ENCODE data around the gene GATAD2A.

DNA sequence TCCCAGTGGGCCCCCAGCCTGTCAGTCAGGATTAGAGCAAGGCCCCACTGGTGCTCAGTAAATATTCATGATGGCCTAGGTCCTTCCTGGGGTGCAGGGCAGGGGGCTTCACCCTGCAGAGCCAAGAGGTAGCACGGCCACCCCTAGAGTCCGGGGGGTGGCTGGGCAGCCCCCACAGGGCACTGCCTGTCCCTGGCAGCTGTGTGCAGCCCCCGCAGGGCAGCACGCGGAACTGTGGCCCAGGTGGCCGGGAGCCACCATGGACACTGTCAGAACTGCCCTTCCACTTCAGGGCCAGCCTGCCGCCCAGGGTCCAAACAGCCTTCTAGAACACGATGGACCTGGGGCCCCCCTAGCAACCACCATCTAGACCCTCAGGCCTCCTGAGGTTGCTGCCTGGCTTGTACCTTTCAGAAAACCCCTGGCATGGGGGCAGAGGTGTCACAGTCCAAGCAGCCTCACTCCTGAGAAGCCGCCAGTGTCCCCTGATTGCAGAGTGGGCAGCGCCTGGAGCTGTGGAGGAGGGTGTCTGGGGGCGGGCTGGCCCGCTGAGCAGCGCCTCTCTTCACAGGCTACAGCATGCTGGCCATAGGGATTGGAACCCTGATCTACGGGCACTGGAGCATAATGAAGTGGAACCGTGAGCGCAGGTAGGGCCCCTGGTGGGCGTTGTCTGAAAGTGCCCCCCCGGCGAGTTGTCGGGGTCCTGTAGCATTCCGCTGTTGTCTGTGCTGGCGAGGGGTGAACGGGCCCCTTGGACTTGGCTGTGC is 120.3 kb downstream of the GATAD2A start:
- TF ChIP-seq, protein P1, sequence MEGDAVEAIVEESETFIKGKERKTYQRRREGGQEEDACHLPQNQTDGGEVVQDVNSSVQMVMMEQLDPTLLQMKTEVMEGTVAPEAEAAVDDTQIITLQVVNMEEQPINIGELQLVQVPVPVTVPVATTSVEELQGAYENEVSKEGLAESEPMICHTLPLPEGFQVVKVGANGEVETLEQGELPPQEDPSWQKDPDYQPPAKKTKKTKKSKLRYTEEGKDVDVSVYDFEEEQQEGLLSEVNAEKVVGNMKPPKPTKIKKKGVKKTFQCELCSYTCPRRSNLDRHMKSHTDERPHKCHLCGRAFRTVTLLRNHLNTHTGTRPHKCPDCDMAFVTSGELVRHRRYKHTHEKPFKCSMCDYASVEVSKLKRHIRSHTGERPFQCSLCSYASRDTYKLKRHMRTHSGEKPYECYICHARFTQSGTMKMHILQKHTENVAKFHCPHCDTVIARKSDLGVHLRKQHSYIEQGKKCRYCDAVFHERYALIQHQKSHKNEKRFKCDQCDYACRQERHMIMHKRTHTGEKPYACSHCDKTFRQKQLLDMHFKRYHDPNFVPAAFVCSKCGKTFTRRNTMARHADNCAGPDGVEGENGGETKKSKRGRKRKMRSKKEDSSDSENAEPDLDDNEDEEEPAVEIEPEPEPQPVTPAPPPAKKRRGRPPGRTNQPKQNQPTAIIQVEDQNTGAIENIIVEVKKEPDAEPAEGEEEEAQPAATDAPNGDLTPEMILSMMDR (conservative IDR thresholded peaks at IDR 0.05 in 1 of 2, IDR thresholded peaks at IDR 0.05 in 1 of 2; ENCODE audit: low read depth in 1 of 2, low read length in 2 of 2), result no peak
- TF ChIP-seq EZH2 (IDR thresholded peaks at IDR 0.05; ENCODE audit: low read length, missing control alignments), result no peak

All from fibroblast of lung (primary cell).